ENCODE results near the gene CFAP52. TPM values are rescaled to one million over a fixed set of nuclear protein-coding genes. Genes with fewer than 3 reads are reported as not detected.

CFAP52 gene
- total and polyA plus RNA-seq, 2 of the 8 experiments (the other 6 are each of a cell fraction or from before 2014, with no cell fraction given), result 0.11 TPM; not detected in 1

GRCh38 chr17:9537177-9537776, 39.2 kb upstream of the CFAP52 start:
- no peak overlapping the region for H3K9ac ChIP-seq (replicated peaks in 1 of 4; ENCODE audit: extremely low read depth in 1 of 4, low read depth in 3 of 4, low read length in 3 of 4)
- WGBS, 2 experiments (ENCODE audit: extremely low coverage in 1 of 2, insufficient coverage in 1 of 2, insufficient read length in 1 of 2, insufficient replicate concordance in 2 of 2, low coverage in 1 of 2, low lambda C conversion rate in 2 of 2, missing lambda C conversion rate in 1 of 2), result 80% methylated on average over 12 of the region's 12 CpGs; no CpG with 5 or more reads in 1 of the 2 experiments
- ChIA-PET CTCF (ENCODE audit: partially characterized antibody) (interaction anchor here (1.0 to 1.6 kb wide), 3 partner anchors 17 to 135 kb away, joined by 4 to 6 read pairs (median 4); no protein-coding TSS in a partner anchor), POLR2A (ENCODE audit: partially characterized antibody) (interaction anchor here (0.7 kb wide), 1 partner anchor 638 kb away, joined by 3 read pairs; no protein-coding TSS in a partner anchor)
- H3K27ac ChIP-seq (ENCODE audit: low read depth, low read length), result no peak overlapping the region
- H3K4me2 ChIP-seq (ENCODE audit: insufficient read depth in 1 of 2, low read depth in 2 of 2, low read length in 2 of 2), result no peak overlapping the region
- H3K56ac ChIP-seq (replicated peaks; ENCODE audit: insufficient read length, low read depth, low read length), result no peak overlapping the region
- FAIRE-seq, result no peak
- H2BK12ac ChIP-seq (ENCODE audit: low read depth, low read length), result no peak overlapping the region
- H2BK5ac ChIP-seq (ENCODE audit: low read depth, low read length), result no peak overlapping the region
- H4K5ac ChIP-seq (ENCODE audit: insufficient read length, low read depth, low read length), result no peak overlapping the region
- H3K4me1 ChIP-seq (replicated peaks in 1 of 4; ENCODE audit: control insufficient read depth in 3 of 4, insufficient read depth in 4 of 4, low read length in 3 of 4), result peaks cover 0 to 3% (median 1%) of the 10 kb centered on the region in 4 experiments; a peak in 1 of 7 replicates
- H3K79me1 ChIP-seq (ENCODE audit: low read depth, low read length), result no peaks in the 10 kb centered on the region
- H3K79me2 ChIP-seq (ENCODE audit: control insufficient read depth in 1 of 2, insufficient read depth in 2 of 2, low read length in 2 of 2), result no peaks in the 10 kb centered on the region
- H3K36me3 ChIP-seq (ENCODE audit: control insufficient read depth in 2 of 4, insufficient read depth in 4 of 4, low read length in 3 of 4), result no peaks in the 10 kb centered on the region; a peak in 1 of 8 replicates
- no peaks in the 10 kb centered on the region for H3K9me3 ChIP-seq (ENCODE audit: insufficient read depth in 2 of 2, low read depth in 1 of 2, low read length in 1 of 2)
- H2BK20ac ChIP-seq (ENCODE audit: low read length), result no peak overlapping the region
- H2BK15ac ChIP-seq (ENCODE audit: low read length), result no peak overlapping the region
- no peak overlapping the region for H2BK120ac ChIP-seq (replicated peaks; ENCODE audit: low read depth, low read length)
- H3K18ac ChIP-seq (ENCODE audit: extremely low read depth, low read length), result no peak overlapping the region
- TF ChIP-seq USF2 (IDR thresholded peaks at IDR 0.05; ENCODE audit: low read length) (0 out of 2 replicates have a peak, but pooled peaks have one; percentile 7), HDAC2 (IDR thresholded peaks at IDR 0.05; ENCODE audit: borderline replicate concordance in 1 of 2, low read depth in 2 of 2, low read length in 2 of 2) (no peak)
- H4K8ac ChIP-seq (ENCODE audit: extremely low read depth, insufficient read depth, low read length), result no peak overlapping the region
- no peak overlapping the region for H3K14ac ChIP-seq (ENCODE audit: insufficient read length)
- no peak overlapping the region for H2AK5ac ChIP-seq (ENCODE audit: low read depth, low read length)
- H3K23me2 ChIP-seq (ENCODE audit: low read depth, low read length), result no peaks in the 10 kb centered on the region
- no peak overlapping the region for H2AFZ ChIP-seq (ENCODE audit: low read length)
- no peak for DNase-seq (ENCODE audit: low read depth in 1 of 2, low spot score in 2 of 2)
- no peak overlapping the region for H3K4ac ChIP-seq (replicated peaks; ENCODE audit: insufficient read length, low read depth, low read length)
- no peak overlapping the region for H3K23ac ChIP-seq (ENCODE audit: insufficient read length)
- H3K27me3 ChIP-seq (replicated peaks in 1 of 4; ENCODE audit: control insufficient read depth in 3 of 4, extremely low read depth in 1 of 4, insufficient read depth in 3 of 4, low read length in 3 of 4), result no peaks in the 10 kb centered on the region
- H4K91ac ChIP-seq (replicated peaks; ENCODE audit: insufficient read length, low read length), result no peak overlapping the region
- H4K20me1 ChIP-seq (replicated peaks in 1 of 2; ENCODE audit: control insufficient read depth in 1 of 2, insufficient read depth in 2 of 2, low read length in 2 of 2), result no peaks in the 10 kb centered on the region
- H3K4me3 ChIP-seq (ENCODE audit: extremely low read depth in 1 of 4, insufficient read depth in 2 of 4, low read depth in 3 of 4, low read length in 4 of 4), result no peak overlapping the region

Data from H1 (cell line).